ENCODE data around the gene SPEF1.

The SPEF1 gene

DNA sequence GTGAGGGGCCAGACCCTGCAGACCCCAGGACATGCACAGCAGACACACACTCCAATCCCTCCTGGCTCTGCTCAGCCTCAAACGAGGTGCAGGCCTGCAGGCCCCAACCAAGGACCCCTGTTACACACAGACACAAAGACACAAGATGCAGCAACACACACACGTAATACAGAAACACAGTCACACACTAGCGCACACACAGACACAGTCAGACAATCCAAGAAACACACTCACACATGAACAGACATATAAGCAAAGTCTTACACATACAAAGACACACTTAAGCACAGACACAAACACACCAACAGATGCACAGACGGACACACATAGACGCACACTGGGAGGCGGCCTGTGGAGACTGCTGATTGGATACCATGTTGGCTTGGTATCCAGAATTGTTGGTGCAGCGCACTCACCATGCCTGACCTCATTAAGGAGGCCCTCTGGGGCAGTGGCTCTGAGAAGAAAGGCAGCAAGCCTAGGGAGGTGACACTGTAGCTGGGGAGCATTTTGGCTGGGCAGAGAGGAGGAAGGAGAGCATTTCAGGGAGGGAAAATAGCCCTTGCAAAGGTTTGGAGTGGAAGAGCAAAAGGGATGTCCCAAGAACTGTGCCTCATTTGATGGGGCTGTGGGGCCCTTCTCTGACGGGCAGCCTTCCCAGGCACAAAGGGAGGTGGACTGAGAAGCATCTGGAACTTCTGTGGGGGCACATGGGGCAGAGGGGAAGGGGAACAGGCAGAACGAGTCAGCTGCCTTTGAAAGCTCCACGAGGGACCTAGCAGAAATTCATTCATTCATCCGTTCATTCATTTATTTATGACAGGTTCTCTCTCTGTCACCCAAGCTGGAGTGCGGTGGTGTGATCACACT, 50.2 kb downstream of the SPEF1 start:
- H3K36me3 ChIP-seq (ENCODE audit: control insufficient read depth in 1 of 2, insufficient read depth in 2 of 2, low read depth in 1 of 2, low read length in 2 of 2), result no peaks in the 10 kb centered on the region
- no peak overlapping the region for H2BK5ac ChIP-seq (ENCODE audit: low read depth, low read length, poor library complexity, severe bottlenecking)
- no peak for DNase-seq
- peaks cover 32 to 67% of the 10 kb centered on the region in 2 experiments for H3K27me3 ChIP-seq (ENCODE audit: control insufficient read depth in 1 of 2, insufficient read depth in 1 of 2, low read length in 2 of 2)
- H3K18ac ChIP-seq (ENCODE audit: low read depth in 1 of 2, low read length in 2 of 2), result no peak overlapping the region
- no peak overlapping the region for H2BK12ac ChIP-seq (ENCODE audit: low read length in 2 of 2)
- no peak overlapping the region for H3K23ac ChIP-seq (ENCODE audit: low read length in 2 of 2)
- 87% methylated on average over 12 of the region's 12 CpGs for WGBS
- H3K14ac ChIP-seq (ENCODE audit: low read length in 2 of 2), result peak overlapping the region in 1 of 2 experiments; percentile 11
- no peak overlapping the region for H3K9ac ChIP-seq (ENCODE audit: low read length)
- H3K4me3 ChIP-seq (ENCODE audit: insufficient read depth in 1 of 2, low read depth in 1 of 2, low read length in 2 of 2), result no peak overlapping the region
- no peak overlapping the region for H2AK5ac ChIP-seq (ENCODE audit: low read length, severe bottlenecking)
- H2BK120ac ChIP-seq (ENCODE audit: low read depth, low read length), result no peak overlapping the region
- H3K9me3 ChIP-seq (ENCODE audit: control insufficient read depth, low read length), result no peaks in the 10 kb centered on the region
- H2BK15ac ChIP-seq (ENCODE audit: low read depth, poor library complexity, severe bottlenecking), result no peak overlapping the region
- no peak overlapping the region for H3K4me2 ChIP-seq (ENCODE audit: low read length, poor library complexity, severe bottlenecking)
- H3K4me1 ChIP-seq (ENCODE audit: control insufficient read depth, insufficient read depth, low read depth, low read length), result peaks cover 6% of the 10 kb centered on the region
- H3K79me1 ChIP-seq (replicated peaks; ENCODE audit: low read length, poor library complexity, severe bottlenecking), result no peaks in the 10 kb centered on the region
- no peak overlapping the region for H2AFZ ChIP-seq (ENCODE audit: low read depth, low read length)
- no peak overlapping the region for H4K91ac ChIP-seq (ENCODE audit: low read length)
- no peak overlapping the region for H3K27ac ChIP-seq (ENCODE audit: low read length, poor library complexity, severe bottlenecking)
- H3K4ac ChIP-seq (ENCODE audit: low read depth in 1 of 2, low read length in 2 of 2), result no peak overlapping the region
- no peak overlapping the region for H4K8ac ChIP-seq (ENCODE audit: low read length)

DNA sequence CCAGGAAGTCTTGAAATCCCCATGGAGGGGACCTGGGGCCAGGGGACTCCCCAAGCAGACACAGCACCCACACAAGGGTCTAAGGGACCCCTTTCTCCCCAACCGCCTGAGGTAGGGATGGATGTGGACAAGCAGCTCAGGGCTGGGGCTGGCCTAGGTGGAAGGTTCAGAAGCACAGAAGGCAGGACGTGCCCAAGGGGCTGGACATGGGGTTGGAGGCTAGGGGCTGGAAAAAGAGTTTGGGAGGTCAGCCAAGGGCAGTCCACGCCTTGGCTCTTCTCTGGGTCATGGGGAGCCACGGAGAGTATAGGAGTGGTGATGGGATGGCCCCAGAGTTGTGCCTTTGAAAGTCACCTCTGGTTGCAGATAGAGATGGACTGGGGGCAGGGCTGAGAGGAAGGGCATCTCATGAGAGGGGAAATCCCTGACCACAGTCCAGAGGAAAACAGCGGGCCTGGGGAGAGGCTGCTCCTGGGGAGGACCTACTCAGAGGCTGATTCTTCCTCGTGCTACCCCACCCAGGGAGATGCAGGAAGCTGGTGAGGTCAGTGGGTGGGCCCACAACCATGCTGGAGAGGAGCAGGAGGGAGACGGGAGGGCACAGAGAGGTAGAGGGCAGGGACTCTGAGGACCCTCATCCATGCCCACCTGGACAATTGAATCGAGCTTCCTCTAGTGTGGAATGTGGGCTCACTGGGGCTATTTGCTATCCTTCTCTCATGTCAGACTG, 51.3 kb downstream of the SPEF1 start:
- peaks cover 6% of the 10 kb centered on the region for H3K4me1 ChIP-seq (ENCODE audit: control insufficient read depth, insufficient read depth, low read depth, low read length)
- H3K9me3 ChIP-seq (ENCODE audit: control insufficient read depth, low read length), result no peaks in the 10 kb centered on the region
- no peak overlapping the region for H3K23ac ChIP-seq (ENCODE audit: low read length in 2 of 2)
- no peaks in the 10 kb centered on the region for H3K36me3 ChIP-seq (ENCODE audit: control insufficient read depth in 1 of 2, insufficient read depth in 2 of 2, low read depth in 1 of 2, low read length in 2 of 2)
- no peak overlapping the region for H2BK5ac ChIP-seq (ENCODE audit: low read depth, low read length, poor library complexity, severe bottlenecking)
- no peak overlapping the region for H3K18ac ChIP-seq (ENCODE audit: low read depth in 1 of 2, low read length in 2 of 2)
- H3K14ac ChIP-seq (ENCODE audit: low read length in 2 of 2), result no peak overlapping the region
- no peak overlapping the region for H3K4me2 ChIP-seq (ENCODE audit: low read length, poor library complexity, severe bottlenecking)
- H3K27ac ChIP-seq (ENCODE audit: low read length, poor library complexity, severe bottlenecking), result no peak overlapping the region
- no peak overlapping the region for H3K4ac ChIP-seq (ENCODE audit: low read depth in 1 of 2, low read length in 2 of 2)
- H3K27me3 ChIP-seq (ENCODE audit: control insufficient read depth in 1 of 2, insufficient read depth in 1 of 2, low read length in 2 of 2), result peaks cover 28 to 71% of the 10 kb centered on the region in 2 experiments
- H2BK120ac ChIP-seq (ENCODE audit: low read depth, low read length), result no peak overlapping the region
- H2BK12ac ChIP-seq (ENCODE audit: low read length in 2 of 2), result no peak overlapping the region
- no peak overlapping the region for H2BK15ac ChIP-seq (ENCODE audit: low read depth, poor library complexity, severe bottlenecking)
- H2AFZ ChIP-seq (ENCODE audit: low read depth, low read length), result no peak overlapping the region
- H3K79me1 ChIP-seq (replicated peaks; ENCODE audit: low read length, poor library complexity, severe bottlenecking), result no peaks in the 10 kb centered on the region
- WGBS, result 83% methylated on average over 8 of the region's 8 CpGs
- no peak for DNase-seq
- H3K9ac ChIP-seq (ENCODE audit: low read length), result no peak overlapping the region
- H3K4me3 ChIP-seq (ENCODE audit: insufficient read depth in 1 of 2, low read depth in 1 of 2, low read length in 2 of 2), result no peak overlapping the region
- no peak overlapping the region for H4K8ac ChIP-seq (ENCODE audit: low read length)
- no peak overlapping the region for H4K91ac ChIP-seq (ENCODE audit: low read length)
- H2AK5ac ChIP-seq (ENCODE audit: low read length, severe bottlenecking), result no peak overlapping the region

DNA sequence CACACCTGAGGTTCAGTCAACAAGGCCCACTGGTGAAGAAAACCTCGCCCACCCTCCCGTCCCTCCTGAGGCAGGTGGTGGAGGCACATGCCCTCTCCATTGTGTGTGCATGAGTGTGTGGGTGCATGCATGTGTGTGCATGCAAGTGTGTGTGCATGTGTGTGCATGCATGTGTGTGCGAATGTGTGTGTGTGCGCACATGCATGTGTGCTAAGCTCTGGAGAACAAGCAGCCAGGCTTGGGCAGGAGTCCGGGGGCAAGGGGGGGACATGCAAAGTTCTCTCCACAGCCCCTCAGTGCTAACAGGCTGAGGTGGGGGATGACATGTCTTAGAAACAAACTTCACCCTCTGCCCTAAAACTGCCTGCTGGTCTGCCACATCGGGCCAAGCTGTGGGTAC, 51.9 kb downstream of the SPEF1 start:
- no peaks in the 10 kb centered on the region for H3K9me3 ChIP-seq (ENCODE audit: control insufficient read depth, low read length)
- no peak for DNase-seq
- no peak overlapping the region for H4K8ac ChIP-seq (ENCODE audit: low read length)
- H3K4me2 ChIP-seq (ENCODE audit: low read length, poor library complexity, severe bottlenecking), result no peak overlapping the region
- no peak overlapping the region for H3K23ac ChIP-seq (ENCODE audit: low read length in 2 of 2)
- no peak overlapping the region for H4K91ac ChIP-seq (ENCODE audit: low read length)
- no peak overlapping the region for H2BK15ac ChIP-seq (ENCODE audit: low read depth, poor library complexity, severe bottlenecking)
- peaks cover 27 to 71% of the 10 kb centered on the region in 2 experiments for H3K27me3 ChIP-seq (ENCODE audit: control insufficient read depth in 1 of 2, insufficient read depth in 1 of 2, low read length in 2 of 2)
- no peaks in the 10 kb centered on the region for H3K36me3 ChIP-seq (ENCODE audit: control insufficient read depth in 1 of 2, insufficient read depth in 2 of 2, low read depth in 1 of 2, low read length in 2 of 2)
- no peak overlapping the region for H2AK5ac ChIP-seq (ENCODE audit: low read length, severe bottlenecking)
- H3K4me1 ChIP-seq (ENCODE audit: control insufficient read depth, insufficient read depth, low read depth, low read length), result peaks cover 6% of the 10 kb centered on the region
- H3K14ac ChIP-seq (ENCODE audit: low read length in 2 of 2), result no peak overlapping the region
- H2BK12ac ChIP-seq (ENCODE audit: low read length in 2 of 2), result no peak overlapping the region
- H3K18ac ChIP-seq (ENCODE audit: low read depth in 1 of 2, low read length in 2 of 2), result no peak overlapping the region
- no peak overlapping the region for H3K4me3 ChIP-seq (ENCODE audit: insufficient read depth in 1 of 2, low read depth in 1 of 2, low read length in 2 of 2)
- no peak overlapping the region for H2BK5ac ChIP-seq (ENCODE audit: low read depth, low read length, poor library complexity, severe bottlenecking)
- H3K4ac ChIP-seq (ENCODE audit: low read depth in 1 of 2, low read length in 2 of 2), result no peak overlapping the region
- no peak overlapping the region for H2BK120ac ChIP-seq (ENCODE audit: low read depth, low read length)
- 92% methylated on average over 6 of the region's 6 CpGs for WGBS
- no peak overlapping the region for H2AFZ ChIP-seq (ENCODE audit: low read depth, low read length)
- H3K27ac ChIP-seq (ENCODE audit: low read length, poor library complexity, severe bottlenecking), result no peak overlapping the region
- H3K9ac ChIP-seq (ENCODE audit: low read length), result no peak overlapping the region
- H3K79me1 ChIP-seq (replicated peaks; ENCODE audit: low read length, poor library complexity, severe bottlenecking), result no peaks in the 10 kb centered on the region

GRCh38 chr20:3728876-3729275, 52.4 kb downstream of the SPEF1 start:
- H3K14ac ChIP-seq (ENCODE audit: low read length in 2 of 2), result no peak overlapping the region
- no peaks in the 10 kb centered on the region for H3K79me1 ChIP-seq (replicated peaks; ENCODE audit: low read length, poor library complexity, severe bottlenecking)
- H3K9ac ChIP-seq (ENCODE audit: low read length), result no peak overlapping the region
- no peak overlapping the region for H3K4me2 ChIP-seq (ENCODE audit: low read length, poor library complexity, severe bottlenecking)
- 86% methylated on average over 3 of the region's 3 CpGs for WGBS
- no peak overlapping the region for H2BK12ac ChIP-seq (ENCODE audit: low read length in 2 of 2)
- no peak overlapping the region for H2AK5ac ChIP-seq (ENCODE audit: low read length, severe bottlenecking)
- no peak overlapping the region for H4K8ac ChIP-seq (ENCODE audit: low read length)
- no peak for DNase-seq
- H4K91ac ChIP-seq (ENCODE audit: low read length), result no peak overlapping the region
- H3K18ac ChIP-seq (ENCODE audit: low read depth in 1 of 2, low read length in 2 of 2), result no peak overlapping the region
- H3K4me3 ChIP-seq (ENCODE audit: insufficient read depth in 1 of 2, low read depth in 1 of 2, low read length in 2 of 2), result no peak overlapping the region
- H3K23ac ChIP-seq (ENCODE audit: low read length in 2 of 2), result no peak overlapping the region
- H3K4me1 ChIP-seq (ENCODE audit: control insufficient read depth, insufficient read depth, low read depth, low read length), result peaks cover 6% of the 10 kb centered on the region
- H3K27me3 ChIP-seq (ENCODE audit: control insufficient read depth in 1 of 2, insufficient read depth in 1 of 2, low read length in 2 of 2), result peaks cover 22 to 67% of the 10 kb centered on the region in 2 experiments
- H2BK15ac ChIP-seq (ENCODE audit: low read depth, poor library complexity, severe bottlenecking), result no peak overlapping the region
- H2BK120ac ChIP-seq (ENCODE audit: low read depth, low read length), result no peak overlapping the region
- H3K27ac ChIP-seq (ENCODE audit: low read length, poor library complexity, severe bottlenecking), result no peak overlapping the region
- H2BK5ac ChIP-seq (ENCODE audit: low read depth, low read length, poor library complexity, severe bottlenecking), result no peak overlapping the region
- no peaks in the 10 kb centered on the region for H3K36me3 ChIP-seq (ENCODE audit: control insufficient read depth in 1 of 2, insufficient read depth in 2 of 2, low read depth in 1 of 2, low read length in 2 of 2)
- H2AFZ ChIP-seq (ENCODE audit: low read depth, low read length), result no peak overlapping the region
- H3K4ac ChIP-seq (ENCODE audit: low read depth in 1 of 2, low read length in 2 of 2), result no peak overlapping the region
- no peaks in the 10 kb centered on the region for H3K9me3 ChIP-seq (ENCODE audit: control insufficient read depth, low read length)
